Measurements from ENCODE around the gene SYS1.

DNA sequence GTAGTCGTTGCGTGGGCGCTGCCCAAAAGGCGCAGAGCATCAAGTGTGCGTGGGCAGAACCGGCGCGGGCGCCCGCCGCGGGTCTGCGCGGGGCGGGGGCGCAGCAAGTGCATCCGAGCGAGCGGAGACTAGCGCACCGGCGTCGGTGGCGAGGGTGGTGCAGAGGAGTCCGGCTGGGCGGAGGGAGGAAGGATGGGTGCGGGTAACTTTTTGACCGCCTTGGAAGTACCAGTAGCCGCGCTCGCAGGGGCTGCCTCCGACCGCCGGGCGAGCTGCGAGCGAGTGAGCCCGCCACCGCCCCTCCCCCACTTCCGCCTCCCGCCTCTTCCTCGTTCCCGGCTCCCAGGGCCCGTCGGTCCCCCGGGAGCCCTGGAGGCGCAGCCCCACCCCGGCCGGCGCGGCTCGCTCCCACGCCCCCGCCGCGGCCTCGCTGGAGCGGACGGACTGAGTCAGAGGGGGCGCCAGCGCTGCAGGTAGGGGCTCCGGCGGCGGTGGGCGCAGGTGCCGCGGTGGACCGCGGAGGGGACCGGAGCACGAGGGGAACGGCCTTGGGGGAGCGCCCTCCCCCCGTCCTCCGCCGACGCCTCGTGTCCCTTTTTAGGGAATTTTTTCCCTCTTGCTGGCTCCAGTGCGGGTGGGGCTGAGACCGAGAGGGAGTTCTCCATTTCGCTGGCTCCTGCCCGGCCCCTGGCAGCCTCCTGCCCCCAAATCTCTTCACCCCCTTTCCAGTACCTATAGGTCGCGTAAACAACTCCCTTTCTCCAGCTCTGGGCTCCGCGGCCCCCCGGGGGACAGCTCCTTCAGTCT lies 43.5 kb downstream of the SYS1 start:
- TF ChIP-seq, protein P1, sequence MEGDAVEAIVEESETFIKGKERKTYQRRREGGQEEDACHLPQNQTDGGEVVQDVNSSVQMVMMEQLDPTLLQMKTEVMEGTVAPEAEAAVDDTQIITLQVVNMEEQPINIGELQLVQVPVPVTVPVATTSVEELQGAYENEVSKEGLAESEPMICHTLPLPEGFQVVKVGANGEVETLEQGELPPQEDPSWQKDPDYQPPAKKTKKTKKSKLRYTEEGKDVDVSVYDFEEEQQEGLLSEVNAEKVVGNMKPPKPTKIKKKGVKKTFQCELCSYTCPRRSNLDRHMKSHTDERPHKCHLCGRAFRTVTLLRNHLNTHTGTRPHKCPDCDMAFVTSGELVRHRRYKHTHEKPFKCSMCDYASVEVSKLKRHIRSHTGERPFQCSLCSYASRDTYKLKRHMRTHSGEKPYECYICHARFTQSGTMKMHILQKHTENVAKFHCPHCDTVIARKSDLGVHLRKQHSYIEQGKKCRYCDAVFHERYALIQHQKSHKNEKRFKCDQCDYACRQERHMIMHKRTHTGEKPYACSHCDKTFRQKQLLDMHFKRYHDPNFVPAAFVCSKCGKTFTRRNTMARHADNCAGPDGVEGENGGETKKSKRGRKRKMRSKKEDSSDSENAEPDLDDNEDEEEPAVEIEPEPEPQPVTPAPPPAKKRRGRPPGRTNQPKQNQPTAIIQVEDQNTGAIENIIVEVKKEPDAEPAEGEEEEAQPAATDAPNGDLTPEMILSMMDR (IDR thresholded peaks at IDR 0.05; ENCODE audit: low read length): no peak
- no peak for TF ChIP-seq EZH2 (IDR thresholded peaks at IDR 0.05; ENCODE audit: borderline replicate concordance, low read length)

All from OCI-LY1 (cell line).